ENCODE results near the gene TYW1. TPM values are rescaled to one million over a fixed set of nuclear protein-coding genes. Genes with fewer than 3 reads are reported as not detected.
"Not testable (repeated sequence)": the region's sequence is repeated elsewhere in the genome, so short reads cannot be mapped to it uniquely, and the experiment has no call there.

The TYW1 gene
- total and polyA plus RNA-seq, 2 donors from 2014 or later, result 9.4 to 20.7 TPM

GRCh38 chr7:67008260-67008659, 11.6 kb downstream of the TYW1 start:
- peaks cover 0 to 13% (median 4%) of the 10 kb centered on the region in 3 donors for H3K36me3 ChIP-seq (ENCODE audit: control insufficient read depth in 2 of 3, insufficient read depth in 3 of 3, low read length in 3 of 3)
- no peak for TF ChIP-seq CTCF (IDR thresholded peaks at IDR 0.05; ENCODE audit: borderline replicate concordance, extremely low read depth, insufficient read depth)
- H3K4me1 ChIP-seq (ENCODE audit: control insufficient read depth in 2 of 3, insufficient read depth in 2 of 3, low read depth in 1 of 3, low read length in 3 of 3), result no peaks in the 10 kb centered on the region
- intact Hi-C loops (cut with DNase I), result no loop called here
- FAIRE-seq, result no peak
- H3K9ac ChIP-seq (ENCODE audit: low read length in 3 of 3), result no peak overlapping the region
- DNase-seq, result no peak
- H3K9me3 ChIP-seq (ENCODE audit: control insufficient read depth in 2 of 3, insufficient read depth in 1 of 3, low read length in 3 of 3), result no peaks in the 10 kb centered on the region
- no peaks in the 10 kb centered on the region for H3K27me3 ChIP-seq (ENCODE audit: control insufficient read depth, insufficient read depth, low read length)
- no peak overlapping the region for H3K4me3 ChIP-seq (ENCODE audit: low read length in 3 of 3)
- no peak overlapping the region for H3K27ac ChIP-seq (ENCODE audit: low read depth in 2 of 2, low read length in 2 of 2)

GRCh38 chr7:67009677-67010076, 13.0 kb downstream of the TYW1 start:
- H3K36me3 ChIP-seq (ENCODE audit: control insufficient read depth in 2 of 3, insufficient read depth in 3 of 3, low read length in 3 of 3), result peaks cover 0 to 19% (median 4%) of the 10 kb centered on the region in 3 donors
- H3K9me3 ChIP-seq (ENCODE audit: control insufficient read depth in 2 of 3, insufficient read depth in 1 of 3, low read length in 3 of 3); FAIRE-seq; H3K27me3 ChIP-seq (ENCODE audit: control insufficient read depth, insufficient read depth, low read length); H3K4me1 ChIP-seq (ENCODE audit: control insufficient read depth in 2 of 3, insufficient read depth in 2 of 3, low read depth in 1 of 3, low read length in 3 of 3); H3K9ac ChIP-seq (ENCODE audit: low read length in 3 of 3); H3K4me3 ChIP-seq (ENCODE audit: low read length in 3 of 3); DNase-seq; intact Hi-C loops (cut with DNase I); H3K27ac ChIP-seq (ENCODE audit: low read depth in 2 of 2, low read length in 2 of 2): not testable (repeated sequence)

- H3K27me3 ChIP-seq (ENCODE audit: control insufficient read depth, insufficient read depth, low read length); intact Hi-C loops (cut with DNase I); H3K9ac ChIP-seq (ENCODE audit: low read length in 3 of 3); FAIRE-seq; H3K9me3 ChIP-seq (ENCODE audit: control insufficient read depth in 2 of 3, insufficient read depth in 1 of 3, low read length in 3 of 3); H3K4me1 ChIP-seq (ENCODE audit: control insufficient read depth in 2 of 3, insufficient read depth in 2 of 3, low read depth in 1 of 3, low read length in 3 of 3); H3K27ac ChIP-seq (ENCODE audit: low read depth in 2 of 2, low read length in 2 of 2); DNase-seq; H3K4me3 ChIP-seq (ENCODE audit: low read length in 3 of 3): not testable (repeated sequence)
- peaks cover 2 to 18% (median 4%) of the 10 kb centered on the region in 3 donors for H3K36me3 ChIP-seq (ENCODE audit: control insufficient read depth in 2 of 3, insufficient read depth in 3 of 3, low read length in 3 of 3)
These were observed 17.5 kb downstream of the TYW1 start for GRCh38 chr7:67014076-67014622.

GRCh38 chr7:67017971-67018370, 21.3 kb downstream of the TYW1 start:
- intact Hi-C loops (cut with DNase I); H3K27me3 ChIP-seq (ENCODE audit: control insufficient read depth, insufficient read depth, low read length); H3K4me3 ChIP-seq (ENCODE audit: low read length in 3 of 3); H3K9me3 ChIP-seq (ENCODE audit: control insufficient read depth in 2 of 3, insufficient read depth in 1 of 3, low read length in 3 of 3); H3K4me1 ChIP-seq (ENCODE audit: control insufficient read depth in 2 of 3, insufficient read depth in 2 of 3, low read depth in 1 of 3, low read length in 3 of 3); FAIRE-seq; DNase-seq; H3K27ac ChIP-seq (ENCODE audit: low read depth in 2 of 2, low read length in 2 of 2); H3K9ac ChIP-seq (ENCODE audit: low read length in 3 of 3): not testable (repeated sequence)
- peaks cover 2 to 32% (median 15%) of the 10 kb centered on the region in 3 donors for H3K36me3 ChIP-seq (ENCODE audit: control insufficient read depth in 2 of 3, insufficient read depth in 3 of 3, low read length in 3 of 3)

GRCh38 chr7:67018940-67019339, 22.3 kb downstream of the TYW1 start:
- intact Hi-C loops (cut with DNase I), result no loop called here

More at GRCh38 chr7:67018940-67019339, 22.3 kb downstream of the TYW1 start:
- H3K27me3 ChIP-seq (ENCODE audit: control insufficient read depth, insufficient read depth, low read length), result no peaks in the 10 kb centered on the region
- no peak overlapping the region for H3K27ac ChIP-seq (ENCODE audit: low read depth in 2 of 2, low read length in 2 of 2)
- H3K4me3 ChIP-seq (ENCODE audit: low read length in 3 of 3), result no peak overlapping the region
- no peaks in the 10 kb centered on the region for H3K9me3 ChIP-seq (ENCODE audit: control insufficient read depth in 2 of 3, insufficient read depth in 1 of 3, low read length in 3 of 3)
- FAIRE-seq (no peak), DNase-seq (no peak)
- no peaks in the 10 kb centered on the region for H3K4me1 ChIP-seq (ENCODE audit: control insufficient read depth in 2 of 3, insufficient read depth in 2 of 3, low read depth in 1 of 3, low read length in 3 of 3)
- H3K9ac ChIP-seq (ENCODE audit: low read length in 3 of 3), result no peak overlapping the region
- peaks cover 2 to 28% (median 16%) of the 10 kb centered on the region in 3 donors for H3K36me3 ChIP-seq (ENCODE audit: control insufficient read depth in 2 of 3, insufficient read depth in 3 of 3, low read length in 3 of 3)
- TF ChIP-seq CTCF (IDR thresholded peaks at IDR 0.05; ENCODE audit: borderline replicate concordance, extremely low read depth, insufficient read depth), result no peak
